Measurements from ENCODE around the gene CBX1. TPM values are rescaled to one million over a fixed set of nuclear protein-coding genes. Genes with fewer than 3 reads are reported as not detected.

Gene CBX1
- polyA plus RNA-seq, 1 donor (not counting 4 experiments of a cell fraction or from before 2014, with no cell fraction given) = 42.3 TPM

DNA sequence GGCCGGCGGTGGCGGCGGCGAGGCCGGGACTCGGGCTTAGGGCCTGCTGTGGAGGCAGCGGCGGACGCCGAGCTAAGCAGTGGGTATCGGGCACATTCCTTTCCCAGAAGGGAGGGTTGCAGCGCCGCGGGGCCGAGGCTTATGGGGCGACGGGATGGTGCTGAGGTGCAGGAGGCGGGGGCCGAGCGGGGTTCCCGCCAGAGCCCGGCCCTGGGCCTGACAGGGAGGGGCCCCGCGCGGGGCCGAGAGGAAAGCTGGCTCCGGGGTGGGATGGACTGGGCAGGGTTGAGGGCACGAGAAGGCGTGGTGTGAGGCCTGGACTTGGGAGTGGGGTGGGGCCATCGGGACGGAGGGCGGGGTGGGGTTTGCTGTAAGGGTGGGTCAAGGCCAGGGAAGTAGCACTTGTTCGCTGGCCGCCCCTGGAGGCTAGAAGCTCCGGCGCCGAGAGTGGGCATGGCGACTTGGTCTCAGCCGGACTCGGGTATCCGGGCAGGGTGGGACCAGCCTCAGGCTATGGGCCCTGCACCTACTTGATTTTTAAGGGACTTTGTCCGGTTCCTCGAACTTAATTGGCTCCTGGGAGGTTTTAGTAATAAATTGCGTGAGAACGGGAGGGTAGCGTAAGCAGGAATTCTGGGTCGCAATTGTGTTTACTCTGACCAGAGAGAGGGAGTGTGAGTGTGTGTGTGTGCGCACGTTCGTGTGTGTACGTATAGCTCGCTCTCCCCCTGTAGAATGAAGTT, 52.7 kb downstream of the CBX1 start:
- peaks cover 0 to 20% of the 10 kb centered on the region in 2 experiments for H3K36me3 ChIP-seq (ENCODE audit: control insufficient read depth in 2 of 2, extremely low read depth in 1 of 2, insufficient read depth in 2 of 2, low read length in 2 of 2)
- H3K9ac ChIP-seq (ENCODE audit: control insufficient read depth, extremely low read depth, insufficient read depth, low read length) = peak overlapping the region; percentile 86
- H3K4me1 ChIP-seq (ENCODE audit: control insufficient read depth, extremely low read depth, insufficient read depth, low read length) = peaks cover 66% of the 10 kb centered on the region
- H2AFZ ChIP-seq (ENCODE audit: control insufficient read depth, low read length) = peak overlapping the region; percentile 64
- FAIRE-seq (no peak), DNase-seq (ENCODE audit: low read depth, low spot score) (peak; percentile 90)
- H3K4me3 ChIP-seq (ENCODE audit: control insufficient read depth in 2 of 3, extremely low read depth in 1 of 3, insufficient read depth in 2 of 3, low read depth in 1 of 3, low read length in 3 of 3) = peak overlapping the region; percentile 69 to 86 (median 72)
- peaks cover 13% of the 10 kb centered on the region for H4K20me1 ChIP-seq (ENCODE audit: control insufficient read depth, extremely low read depth, insufficient read depth, low read length)
- peak overlapping the region; percentile 93 for H3K27ac ChIP-seq (ENCODE audit: control insufficient read depth, insufficient read depth, low read length)
- H3K4me2 ChIP-seq (ENCODE audit: control insufficient read depth, extremely low read depth, insufficient read depth, low read depth, low read length) = peak overlapping the region; percentile 67
- TF ChIP-seq, protein P1, sequence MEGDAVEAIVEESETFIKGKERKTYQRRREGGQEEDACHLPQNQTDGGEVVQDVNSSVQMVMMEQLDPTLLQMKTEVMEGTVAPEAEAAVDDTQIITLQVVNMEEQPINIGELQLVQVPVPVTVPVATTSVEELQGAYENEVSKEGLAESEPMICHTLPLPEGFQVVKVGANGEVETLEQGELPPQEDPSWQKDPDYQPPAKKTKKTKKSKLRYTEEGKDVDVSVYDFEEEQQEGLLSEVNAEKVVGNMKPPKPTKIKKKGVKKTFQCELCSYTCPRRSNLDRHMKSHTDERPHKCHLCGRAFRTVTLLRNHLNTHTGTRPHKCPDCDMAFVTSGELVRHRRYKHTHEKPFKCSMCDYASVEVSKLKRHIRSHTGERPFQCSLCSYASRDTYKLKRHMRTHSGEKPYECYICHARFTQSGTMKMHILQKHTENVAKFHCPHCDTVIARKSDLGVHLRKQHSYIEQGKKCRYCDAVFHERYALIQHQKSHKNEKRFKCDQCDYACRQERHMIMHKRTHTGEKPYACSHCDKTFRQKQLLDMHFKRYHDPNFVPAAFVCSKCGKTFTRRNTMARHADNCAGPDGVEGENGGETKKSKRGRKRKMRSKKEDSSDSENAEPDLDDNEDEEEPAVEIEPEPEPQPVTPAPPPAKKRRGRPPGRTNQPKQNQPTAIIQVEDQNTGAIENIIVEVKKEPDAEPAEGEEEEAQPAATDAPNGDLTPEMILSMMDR (optimal IDR thresholded peaks at IDR 0.05 in 1 of 3, IDR thresholded peaks at IDR 0.05 in 1 of 3, conservative IDR thresholded peaks at IDR 0.05 in 1 of 3; ENCODE audit: extremely low read depth in 1 of 3, insufficient read depth in 2 of 3, low read length in 3 of 3) = peak in 1 of 3 experiments; percentile 13
- TF ChIP-seq EZH2 (IDR thresholded peaks at IDR 0.05; ENCODE audit: low read length) = no peak
- H3K9me1 ChIP-seq (ENCODE audit: control insufficient read depth, extremely low read depth, insufficient read depth, low read length) = no peaks in the 10 kb centered on the region
- H3K9me3 ChIP-seq (ENCODE audit: control insufficient read depth, low read depth, low read length) = no peaks in the 10 kb centered on the region
- peaks cover 46% of the 10 kb centered on the region for H3K79me2 ChIP-seq (ENCODE audit: control insufficient read depth, insufficient read depth, low read length)
- no peaks in the 10 kb centered on the region for H3K27me3 ChIP-seq (ENCODE audit: control insufficient read depth, extremely low read depth, insufficient read depth, low read length)
- dilution Hi-C loops (cut with MboI; ENCODE audit: extremely low pct_ligation_motif_present, low sequenced_read_pairs) = no loop called here

DNA sequence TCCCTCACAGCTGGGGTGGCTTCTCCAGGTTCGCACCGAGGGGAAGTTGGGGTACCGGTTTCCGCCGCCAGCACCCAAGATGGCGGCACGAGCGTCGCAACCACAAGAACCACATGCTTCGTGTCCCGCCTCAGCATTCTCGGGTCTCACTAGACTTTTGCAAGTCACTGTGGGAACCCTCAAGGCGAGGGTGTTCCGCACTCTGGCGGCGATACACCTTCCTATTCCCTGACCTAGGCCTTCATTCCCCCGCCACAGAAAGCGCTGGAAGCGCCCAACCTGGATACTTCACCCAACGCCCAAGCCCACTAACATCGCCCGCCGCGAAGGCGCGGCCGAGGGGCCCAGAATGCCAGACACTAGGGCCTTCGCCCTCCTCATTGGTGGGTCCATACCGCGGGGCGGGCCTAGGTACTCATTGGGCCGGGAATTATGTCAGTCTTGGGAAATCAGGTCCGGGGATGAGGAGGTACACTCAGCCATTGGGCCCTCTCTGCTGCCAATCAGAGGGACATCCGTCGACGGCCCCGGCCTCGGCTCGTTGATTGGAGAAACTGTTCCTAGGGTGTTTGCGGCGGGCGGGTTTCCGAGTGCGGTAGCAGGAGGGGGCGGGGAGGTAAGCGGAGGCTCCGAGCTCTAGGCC, 53.4 kb downstream of the CBX1 start, which contains the start of gene NFE2L1:
TSS of gene NFE2L1 (plus strand) at position 619 of the 643 bp plus-strand sequence. CDS start 2,760 bp downstream, outside the sequence.
- peaks cover 0 to 17% of the 10 kb centered on the region in 2 experiments for H3K36me3 ChIP-seq (ENCODE audit: control insufficient read depth in 2 of 2, extremely low read depth in 1 of 2, insufficient read depth in 2 of 2, low read length in 2 of 2)
- peak within 1 kb of the TSS; percentile 72 to 93 (median 80) for H3K4me3 ChIP-seq (ENCODE audit: control insufficient read depth in 2 of 3, extremely low read depth in 1 of 3, insufficient read depth in 2 of 3, low read depth in 1 of 3, low read length in 3 of 3)
- peak; percentile 96 for DNase-seq (ENCODE audit: low read depth, low spot score)
- peak within 1 kb of the TSS; percentile 74 for H2AFZ ChIP-seq (ENCODE audit: control insufficient read depth, low read length)
- H3K9me1 ChIP-seq (ENCODE audit: control insufficient read depth, extremely low read depth, insufficient read depth, low read length) = no peaks in the 10 kb centered on the region
- H4K20me1 ChIP-seq (ENCODE audit: control insufficient read depth, extremely low read depth, insufficient read depth, low read length) = peaks cover 11% of the 10 kb centered on the region
- peak; percentile 17 for FAIRE-seq
- no peaks in the 10 kb centered on the region for H3K9me3 ChIP-seq (ENCODE audit: control insufficient read depth, low read depth, low read length)
- H3K27me3 ChIP-seq (ENCODE audit: control insufficient read depth, extremely low read depth, insufficient read depth, low read length) = no peaks in the 10 kb centered on the region
- dilution Hi-C loops (cut with MboI; ENCODE audit: extremely low pct_ligation_motif_present, low sequenced_read_pairs) = no loop called here
- peaks cover 66% of the 10 kb centered on the region for H3K4me1 ChIP-seq (ENCODE audit: control insufficient read depth, extremely low read depth, insufficient read depth, low read length)
- peak within 1 kb of the TSS; percentile 86 for H3K9ac ChIP-seq (ENCODE audit: control insufficient read depth, extremely low read depth, insufficient read depth, low read length)
- H3K4me2 ChIP-seq (ENCODE audit: control insufficient read depth, extremely low read depth, insufficient read depth, low read depth, low read length) = peak within 1 kb of the TSS; percentile 97
- TF ChIP-seq, protein P1 (optimal IDR thresholded peaks at IDR 0.05 in 1 of 3, IDR thresholded peaks at IDR 0.05 in 1 of 3, conservative IDR thresholded peaks at IDR 0.05 in 1 of 3; ENCODE audit: extremely low read depth in 1 of 3, insufficient read depth in 2 of 3, low read length in 3 of 3) = no peak
- no peak for TF ChIP-seq EZH2 (IDR thresholded peaks at IDR 0.05; ENCODE audit: low read length)
- H3K79me2 ChIP-seq (ENCODE audit: control insufficient read depth, insufficient read depth, low read length) = peaks cover 39% of the 10 kb centered on the region
- peak within 1 kb of the TSS; percentile 93 for H3K27ac ChIP-seq (ENCODE audit: control insufficient read depth, insufficient read depth, low read length)
